Measurements from ENCODE around the gene ZBTB17. TPM values are rescaled to one million over a fixed set of nuclear protein-coding genes. Genes with fewer than 3 reads are reported as not detected.

Gene ZBTB17
- total and polyA plus RNA-seq, 9 of the 15 experiments (the other 6 are each of a cell fraction or from before 2014, with no cell fraction given), result 1.1 to 53.4 (median 29.6) TPM

- H2AFZ ChIP-seq (ENCODE audit: low read depth, low read length), result no peak overlapping the region
- H3K4me3 ChIP-seq, result no peak overlapping the region
- no peaks in the 10 kb centered on the region for H3K79me2 ChIP-seq (ENCODE audit: control insufficient read depth, insufficient read depth, low read length)
- WGBS (ENCODE audit: insufficient coverage, low coverage, missing lambda C conversion rate), result 24% methylated on average over 15 of the region's 15 CpGs
- no peak for TF ChIP-seq ELF2 (CRISPR knock-in tag; IDR thresholded peaks at IDR 0.05)
- no peak for TF ChIP-seq CREB1 (IDR thresholded peaks at IDR 0.05)
- no peak for TF ChIP-seq CREB1 (CRISPR knock-in tag; IDR thresholded peaks at IDR 0.05)
- no peak for TF ChIP-seq SIX5 (IDR thresholded peaks at IDR 0.05; ENCODE audit: borderline replicate concordance in 1 of 2, insufficient read depth in 1 of 2, low read depth in 1 of 2, low read length in 2 of 2)
- TF ChIP-seq PRPF4 (IDR thresholded peaks at IDR 0.05; ENCODE audit: insufficient read depth, low read depth, low read length, poor library complexity, severe bottlenecking), result no peak
- no peak for TF ChIP-seq HMGN3 (IDR thresholded peaks at IDR 0.05; ENCODE audit: borderline replicate concordance, extremely low read depth, insufficient read length, low read depth, low read length)
- no peak for TF ChIP-seq STAT5B (CRISPR knock-in tag; IDR thresholded peaks at IDR 0.05)
- TF ChIP-seq HDAC3 (IDR thresholded peaks at IDR 0.05; ENCODE audit: borderline replicate concordance, partially characterized antibody), result no peak
- TF ChIP-seq MECOM (CRISPR knock-in tag; IDR thresholded peaks at IDR 0.05), result no peak
- TF ChIP-seq CBX1 (IDR thresholded peaks at IDR 0.05; ENCODE audit: low read depth), result no peak
- no peaks in the 10 kb centered on the region for H3K36me3 ChIP-seq (ENCODE audit: control insufficient read depth, insufficient read depth, low read length)
- H4K20me1 ChIP-seq (replicated peaks; ENCODE audit: control insufficient read depth, insufficient read depth, low read length), result no peaks in the 10 kb centered on the region
- H3K4me2 ChIP-seq (ENCODE audit: insufficient read depth, low read length), result no peak overlapping the region
- no peaks in the 10 kb centered on the region for H3K9me3 ChIP-seq (replicated peaks; ENCODE audit: control insufficient read depth, insufficient read depth, low read depth, low read length)
- no peak for ATAC-seq
- in situ Hi-C loops (cut with MboI) (no loop called here), intact Hi-C loops (cut with micrococcal nuclease) (loop anchor here (1.0 to 5.0 kb wide), 3 partner anchors 41 to 201 kb away; no protein-coding TSS in a partner anchor)
- ChIA-PET CTCF (ENCODE audit: low intra/inter-chr PET ratio) (interaction anchor here (1.7 kb wide), 1 partner anchor 202 kb away, joined by 5 read pairs; no protein-coding TSS in a partner anchor), POLR2A (no interaction called here)
- no peak overlapping the region; a peak in 1 of 4 replicates for H3K9ac ChIP-seq (ENCODE audit: insufficient read depth in 1 of 2, low read depth in 2 of 2, low read length in 2 of 2)
- no peaks in the 10 kb centered on the region for H3K9me1 ChIP-seq (ENCODE audit: control insufficient read depth, insufficient read depth, low read length)
- FAIRE-seq, result no peak
- BruUV-seq (replicated peaks), result no TSS peak
- H3K27me3 ChIP-seq (ENCODE audit: control insufficient read depth in 2 of 2, insufficient read depth in 2 of 2, low read length in 2 of 2), result peaks cover 14 to 30% of the 10 kb centered on the region in 2 experiments; a peak in 3 of 5 replicates
- no peak for DNase-seq (ENCODE audit: extremely low read depth in 1 of 4, low spot score in 3 of 4)
- no peak overlapping the region for H3K27ac ChIP-seq (ENCODE audit: extremely low read depth, low read depth, low read length)
- peaks cover 0 to 30% of the 10 kb centered on the region in 2 experiments; a peak in 2 of 5 replicates for H3K4me1 ChIP-seq (replicated peaks in 1 of 2; ENCODE audit: control insufficient read depth in 2 of 2, insufficient read depth in 2 of 2, low read length in 2 of 2)
Observed at GRCh38 chr1:15993666-15994065, 17.8 kb upstream of the ZBTB17 start.

All from K562 (cell line).